T-helper 17 cell (primary cell): ENCODE measurements around the gene UTP4. TPM values are rescaled to one million over a fixed set of nuclear protein-coding genes. Genes with fewer than 3 reads are reported as not detected.

Experiments used
- ATAC-seq: fragments of 150-1000 bp; cut with Tn5 transposase; 2 replicates; pipeline ENCODE4 v1.10.0; 2021; ENCODE audit warnings: mild to moderate bottlenecking, moderate library complexity
- DNase-seq, 3 donors: peaks; one replicate each; pipeline versions ENCODE4 v3.0.0 to v3.0.0-alpha.2; 2020 to 2021
- H3K9me3 ChIP-seq: one replicate; pipeline ENCODE4 v1.7.0; 2013; ENCODE audit warnings: low read length, mild to moderate bottlenecking; ENCODE audit not compliant: control insufficient read depth, poor library complexity, severe bottlenecking
- H3K27ac Mint-ChIP-seq: one replicate; pipeline ENCODE4 v1.8.0; 2022; ENCODE audit warnings: mild to moderate bottlenecking, moderate library complexity, mixed read lengths
- H3K27me3 Mint-ChIP-seq: one replicate; pipeline ENCODE4 v1.8.0; 2022; ENCODE audit warnings: mixed read lengths
- H3K36me3 Mint-ChIP-seq: one replicate; pipeline ENCODE4 v1.8.0; 2022; ENCODE audit warnings: low read depth, mixed read lengths
- H3K4me1 Mint-ChIP-seq: one replicate; pipeline ENCODE4 v1.8.0; 2022; ENCODE audit warnings: mild to moderate bottlenecking, mixed read lengths
- H3K4me3 Mint-ChIP-seq: one replicate; pipeline ENCODE4 v1.8.0; 2022; ENCODE audit warnings: mild to moderate bottlenecking, moderate library complexity, mixed read lengths
- total RNA-seq, 4 donors: library from RNA in 2 of 4; stranded (reverse) in 2 of 4; gene quantifications; one replicate each; pipeline ENCODE4 v1.2.3 and lab custom pipeline; 2022 to 2026

UTP4 gene
- total RNA-seq: 10 to 100 TPM; 29.4 to 47.2 TPM
- total RNA-seq (lab: John Stamatoyannopoulos, UW): 21.6 to 23.6 reads per million in 2 donors

GRCh38 chr16:69132424-69133252, at the start of gene UTP4, which contains the start of gene CHTF8:
TSS of gene UTP4 (plus strand) at chr16:69132649. CDS start at chr16:69133460, 811 bp downstream.
TSS of gene CHTF8 (minus strand) at chr16:69132588. CDS start at chr16:69121458, 11,130 bp downstream.
- H3K4me1 Mint-ChIP-seq: peaks cover 42% of the 10 kb centered on the region
- no peaks in the 10 kb centered on the region for H3K9me3 ChIP-seq
- peak; percentile 92 for ATAC-seq
- H3K27me3 Mint-ChIP-seq: no peaks in the 10 kb centered on the region
- DNase-seq: peak; percentile 79 to 84 (median 83)
- peak within 1 kb of the TSS; percentile 95 for H3K27ac Mint-ChIP-seq
- H3K4me3 Mint-ChIP-seq: peak within 1 kb of the TSS; percentile 94
- no peaks in the 10 kb centered on the region for H3K36me3 Mint-ChIP-seq

GRCh38 chr16:69083306-69083941, 49.0 kb upstream of the UTP4 start:
- DNase-seq (no peak), ATAC-seq (no peak)
- Mint-ChIP-seq H3K4me1 (peaks cover 5% of the 10 kb centered on the region), H3K27me3 (no peaks in the 10 kb centered on the region), H3K27ac (peak overlapping the region; percentile 34), H3K36me3 (no peaks in the 10 kb centered on the region), H3K4me3 (no peak overlapping the region)
- no peaks in the 10 kb centered on the region for H3K9me3 ChIP-seq

- Mint-ChIP-seq H3K27me3 (no peaks in the 10 kb centered on the region), H3K27ac (peak overlapping the region; percentile 34), H3K36me3 (no peaks in the 10 kb centered on the region), H3K4me1 (peaks cover 12% of the 10 kb centered on the region), H3K4me3 (no peak overlapping the region)
- H3K9me3 ChIP-seq: no peaks in the 10 kb centered on the region
- no peak for DNase-seq
- ATAC-seq: no peak
Measured at GRCh38 chr16:69084289-69084688, 48.2 kb upstream of the UTP4 start.

GRCh38 chr16:69085032-69085695, 47.3 kb upstream of the UTP4 start:
- Mint-ChIP-seq H3K27me3 (no peaks in the 10 kb centered on the region), H3K4me1 (peaks cover 15% of the 10 kb centered on the region), H3K27ac (no peak overlapping the region), H3K4me3 (no peak overlapping the region), H3K36me3 (no peaks in the 10 kb centered on the region)
- DNase-seq (no peak), ATAC-seq (no peak)
- no peaks in the 10 kb centered on the region for H3K9me3 ChIP-seq

GRCh38 chr16:69087161-69087581, 45.3 kb upstream of the UTP4 start:
- Mint-ChIP-seq H3K27me3 (peaks cover 5% of the 10 kb centered on the region), H3K36me3 (no peaks in the 10 kb centered on the region), H3K4me1 (peaks cover 15% of the 10 kb centered on the region), H3K4me3 (no peak overlapping the region), H3K27ac (peak overlapping the region; percentile 77)
- DNase-seq (no peak), ATAC-seq (no peak)
- H3K9me3 ChIP-seq: no peaks in the 10 kb centered on the region

- peak overlapping the region; percentile 47 for H3K27ac Mint-ChIP-seq
- H3K4me1 Mint-ChIP-seq: peaks cover 15% of the 10 kb centered on the region
- DNase-seq: no peak
Measured at GRCh38 chr16:69088684-69089083, 43.8 kb upstream of the UTP4 start.

GRCh38 chr16:69089091-69089910, 43.1 kb upstream of the UTP4 start:
- H3K27ac Mint-ChIP-seq: peak overlapping the region; percentile 27
- H3K27me3 Mint-ChIP-seq: peaks cover 5% of the 10 kb centered on the region
- H3K4me1 Mint-ChIP-seq: peaks cover 15% of the 10 kb centered on the region
- H3K4me3 Mint-ChIP-seq: no peak overlapping the region
- H3K9me3 ChIP-seq: no peaks in the 10 kb centered on the region
- peak; percentile 52 for ATAC-seq
- DNase-seq: no peak
- no peaks in the 10 kb centered on the region for H3K36me3 Mint-ChIP-seq

More at GRCh38 chr16:69088684-69089083, 43.8 kb upstream of the UTP4 start:
- no peak for ATAC-seq
- H3K36me3 Mint-ChIP-seq: no peaks in the 10 kb centered on the region
- H3K27me3 Mint-ChIP-seq: peaks cover 5% of the 10 kb centered on the region
- H3K4me3 Mint-ChIP-seq: no peak overlapping the region
- H3K9me3 ChIP-seq: no peaks in the 10 kb centered on the region

- no peaks in the 10 kb centered on the region for H3K36me3 Mint-ChIP-seq
- H3K27me3 Mint-ChIP-seq: peaks cover 5% of the 10 kb centered on the region
- H3K9me3 ChIP-seq: no peaks in the 10 kb centered on the region
- DNase-seq (no peak), ATAC-seq (no peak)
- no peak overlapping the region for H3K4me3 Mint-ChIP-seq
- peaks cover 4% of the 10 kb centered on the region for H3K4me1 Mint-ChIP-seq
- H3K27ac Mint-ChIP-seq: no peak overlapping the region
Measured at GRCh38 chr16:69093974-69094373, 38.5 kb upstream of the UTP4 start.

GRCh38 chr16:69094501-69094900, 37.9 kb upstream of the UTP4 start:
- Mint-ChIP-seq H3K27ac (no peak overlapping the region), H3K4me3 (no peak overlapping the region), H3K27me3 (peaks cover 5% of the 10 kb centered on the region)

GRCh38 chr16:69095193-69095592, 37.3 kb upstream of the UTP4 start:
- H3K36me3 Mint-ChIP-seq: no peaks in the 10 kb centered on the region
- ATAC-seq (no peak), DNase-seq (no peak)
- no peak overlapping the region for H3K27ac Mint-ChIP-seq
- no peak overlapping the region for H3K4me3 Mint-ChIP-seq
- H3K27me3 Mint-ChIP-seq: peaks cover 5% of the 10 kb centered on the region
- no peaks in the 10 kb centered on the region for H3K9me3 ChIP-seq
- no peaks in the 10 kb centered on the region for H3K4me1 Mint-ChIP-seq

More at GRCh38 chr16:69094501-69094900, 37.9 kb upstream of the UTP4 start:
- Mint-ChIP-seq H3K4me1 (peaks cover 2% of the 10 kb centered on the region), H3K36me3 (no peaks in the 10 kb centered on the region)
- no peaks in the 10 kb centered on the region for H3K9me3 ChIP-seq
- ATAC-seq (no peak), DNase-seq (no peak)

- H3K4me3 Mint-ChIP-seq: no peak overlapping the region
- H3K9me3 ChIP-seq: no peaks in the 10 kb centered on the region
- H3K27ac Mint-ChIP-seq: no peak overlapping the region
- peaks cover 30% of the 10 kb centered on the region for H3K27me3 Mint-ChIP-seq
- ATAC-seq (no peak), DNase-seq (no peak)
- H3K36me3 Mint-ChIP-seq: peaks cover 2% of the 10 kb centered on the region
- peaks cover under 1% of the 10 kb centered on the region for H3K4me1 Mint-ChIP-seq
Measured at GRCh38 chr16:69100071-69100691, 32.3 kb upstream of the UTP4 start.
